NCI-H345 (cell line): ENCODE measurements around the gene ASB18.
"Not testable (repeated sequence)": the region's sequence is repeated elsewhere in the genome, so short reads cannot be mapped to it uniquely, and the experiment has no call there.

Experiments
- DNase-seq: peaks from one replicate; lab custom pipeline; 2025; lab: John Stamatoyannopoulos, UW

Gene ASB18

GRCh38 chr2:236286873-236287545 lies 22.8 kb upstream of the ASB18 start:
- DNase-seq, result no peak

GRCh38 chr2:236284208-236284607 lies 20.0 kb upstream of the ASB18 start:
- DNase-seq, result no peak

- no peak for DNase-seq
Observed at GRCh38 chr2:236282406-236282805, 18.2 kb upstream of the ASB18 start.

GRCh38 chr2:236281423-236281822 lies 17.2 kb upstream of the ASB18 start:
- no peak for DNase-seq

- DNase-seq, result no peak
Observed at GRCh38 chr2:236273126-236273525, 8.9 kb upstream of the ASB18 start.

- no peak for DNase-seq
Observed at GRCh38 chr2:236271851-236272250, 7.6 kb upstream of the ASB18 start.

GRCh38 chr2:236269876-236270275 lies 5.7 kb upstream of the ASB18 start:
- DNase-seq, result not testable (repeated sequence)

- DNase-seq, result no peak
Observed at GRCh38 chr2:236265675-236266074, 1.5 kb upstream of the ASB18 start.

- DNase-seq, result no peak
Observed at GRCh38 chr2:236262238-236262637, 2.0 kb downstream of the ASB18 start.

- DNase-seq, result no peak
Observed at GRCh38 chr2:236261452-236261851, 2.8 kb downstream of the ASB18 start.

- no peak for DNase-seq
Observed at GRCh38 chr2:236259371-236259770, 4.8 kb downstream of the ASB18 start.

GRCh38 chr2:236257575-236257974 lies 6.6 kb downstream of the ASB18 start:
- no peak for DNase-seq

- no peak for DNase-seq
Observed at GRCh38 chr2:236257136-236257535, 7.1 kb downstream of the ASB18 start.

- no peak for DNase-seq
Observed at GRCh38 chr2:236256366-236256985, 7.7 kb downstream of the ASB18 start.

GRCh38 chr2:236254674-236255073 lies 9.5 kb downstream of the ASB18 start:
- no peak for DNase-seq

- no peak for DNase-seq
Observed at GRCh38 chr2:236254001-236254400, 10.2 kb downstream of the ASB18 start.

- DNase-seq, result no peak
Observed at GRCh38 chr2:236252602-236253001, 11.6 kb downstream of the ASB18 start.

- peak; percentile 41 for DNase-seq
Observed at GRCh38 chr2:236250909-236251579, 13.2 kb downstream of the ASB18 start.

GRCh38 chr2:236250286-236250685 lies 13.9 kb downstream of the ASB18 start:
- DNase-seq, result no peak

GRCh38 chr2:236249066-236249465 lies 15.1 kb downstream of the ASB18 start:
- no peak for DNase-seq

GRCh38 chr2:236246711-236247246 lies 17.4 kb downstream of the ASB18 start:
- DNase-seq, result no peak

- DNase-seq, result no peak
Observed at GRCh38 chr2:236244256-236244655, 19.9 kb downstream of the ASB18 start.

- no peak for DNase-seq
Observed at GRCh38 chr2:236242057-236242495, 22.1 kb downstream of the ASB18 start.
